Ecto neural progenitor cell (in vitro differentiated cells): ENCODE data around the gene HEATR5A.
"Not testable (repeated sequence)": the region's sequence is repeated elsewhere in the genome, so short reads cannot be mapped to it uniquely, and the experiment has no call there.

Source experiments
- DNase-seq: peaks from one replicate; pipeline ENCODE4 v3.0.0-alpha.2; 2018; ENCODE audit warnings: low spot score

The HEATR5A gene

DNA sequence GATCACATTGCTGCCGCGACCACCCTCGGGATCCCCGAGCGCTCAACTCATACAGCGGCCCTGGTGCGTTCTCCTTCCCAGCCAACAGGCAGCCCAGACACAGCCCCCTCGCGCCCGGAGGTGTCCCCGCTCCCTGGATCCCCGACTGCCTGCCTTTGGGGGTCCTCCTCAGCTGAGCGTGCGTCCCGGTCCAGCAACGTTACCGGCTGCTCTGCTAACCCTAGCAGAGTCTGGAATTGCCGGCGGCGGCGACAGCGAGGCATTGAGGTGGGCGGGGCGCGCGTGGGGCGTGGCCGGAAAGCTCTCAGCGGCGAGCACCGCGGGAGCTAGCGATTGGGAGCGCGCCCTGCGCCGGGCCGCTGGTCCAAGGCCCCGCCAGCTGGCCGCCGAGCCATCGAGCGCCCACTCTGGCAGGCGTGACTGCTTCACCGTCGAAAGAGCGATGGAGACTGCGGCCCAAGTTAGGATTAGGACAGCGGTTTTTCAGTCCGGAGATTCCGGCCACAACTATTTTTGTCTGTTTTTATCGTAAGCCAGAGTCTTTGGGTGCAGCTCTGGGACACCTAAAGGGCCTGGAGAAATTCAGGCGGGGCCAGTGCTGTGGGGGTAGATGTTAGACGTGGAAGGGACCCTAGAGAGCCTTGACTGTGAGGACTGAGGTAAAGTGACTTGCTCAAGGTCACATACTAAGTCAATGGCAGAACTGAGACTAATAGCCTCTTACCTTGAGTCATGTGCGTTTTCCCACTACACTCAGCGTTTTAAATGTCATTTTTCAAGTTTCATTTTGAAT lies at the start of gene HEATR5A:
HEATR5A (minus strand) TSS at position 232 of the 793 bp plus-strand sequence. CDS start 17,575 bp downstream, outside the sequence.
- DNase-seq, result peak; percentile 98

DNA sequence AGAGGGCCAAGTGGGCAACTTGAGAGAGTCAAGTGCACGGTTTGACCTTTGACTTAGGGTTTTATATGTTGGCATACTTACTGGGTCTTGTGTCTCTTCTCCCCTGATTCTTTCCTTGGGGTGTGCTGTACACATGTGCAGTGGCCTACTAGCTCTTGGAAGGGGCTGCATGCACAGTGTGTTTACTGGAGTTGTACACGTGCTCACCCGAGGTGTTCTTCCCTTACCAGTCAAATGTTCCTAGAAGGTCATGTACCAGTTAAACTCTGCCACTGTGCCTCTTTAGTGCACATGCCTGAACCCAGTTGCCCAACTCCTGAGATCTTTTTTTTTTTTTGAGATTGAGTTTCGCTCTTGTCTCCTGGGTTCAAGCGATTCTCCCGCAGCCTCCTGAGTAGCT lies 46.2 kb upstream of the HEATR5A start:
- no peak for DNase-seq

DNA sequence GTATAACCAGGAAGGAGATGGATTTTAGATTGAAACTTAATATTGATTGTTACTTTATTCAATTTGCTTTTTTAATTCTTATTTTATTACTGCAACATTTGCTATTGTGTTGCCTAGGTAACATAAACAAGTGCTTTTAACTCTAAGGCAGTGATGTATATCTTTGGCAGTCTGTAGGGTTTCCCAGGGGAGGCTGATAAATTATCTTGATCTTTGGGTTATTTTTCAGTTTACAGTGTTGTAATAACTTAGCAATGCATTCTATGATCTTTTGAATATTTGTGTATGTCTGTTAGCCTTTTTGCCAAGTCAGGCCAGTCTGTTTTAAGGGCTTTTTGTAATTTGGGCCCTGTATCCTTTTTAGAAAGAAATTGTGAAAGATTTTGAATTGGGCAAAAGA lies 44.8 kb upstream of the HEATR5A start:
- DNase-seq, result no peak

DNA sequence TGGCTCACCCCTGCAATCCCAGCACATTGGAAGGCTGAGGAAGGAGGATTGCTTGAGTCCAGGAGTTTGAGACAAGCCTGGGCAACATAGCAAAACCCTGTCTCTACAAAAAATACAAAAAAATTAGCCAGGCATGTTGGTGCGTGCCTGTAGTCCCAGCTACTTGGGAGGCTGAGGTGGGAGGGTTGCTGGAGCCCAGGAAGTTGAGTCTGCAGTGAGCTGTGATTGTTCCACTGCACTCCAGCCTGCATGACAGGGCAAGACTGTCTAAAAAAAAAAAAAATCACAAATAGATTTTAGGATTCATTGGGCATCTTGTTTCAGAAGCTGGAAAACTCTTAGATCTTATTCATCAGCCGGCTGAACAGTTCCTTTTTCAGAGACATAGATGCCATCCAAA lies 42.1 kb upstream of the HEATR5A start:
- not testable (repeated sequence) for DNase-seq

DNA sequence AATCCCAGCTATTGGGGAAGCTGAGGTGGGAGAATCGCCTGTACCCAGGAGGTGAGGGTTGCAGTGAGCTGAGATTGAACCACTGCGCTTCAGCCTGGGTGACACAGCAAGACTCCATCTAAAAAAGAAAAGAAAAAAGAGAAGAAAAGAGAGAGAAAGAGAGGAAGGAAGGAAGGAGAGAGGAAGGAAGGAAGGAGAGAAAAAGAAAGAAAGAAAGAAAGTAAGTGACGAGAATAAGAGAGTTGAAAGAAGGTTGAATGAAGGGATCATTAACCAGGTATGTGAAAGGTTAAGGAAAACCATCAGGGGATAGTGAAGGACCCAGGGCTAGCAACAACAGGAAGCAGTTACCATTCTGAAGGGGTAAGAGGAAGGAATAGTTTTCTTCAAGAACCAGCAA lies 41.2 kb upstream of the HEATR5A start:
- DNase-seq, result no peak

DNA sequence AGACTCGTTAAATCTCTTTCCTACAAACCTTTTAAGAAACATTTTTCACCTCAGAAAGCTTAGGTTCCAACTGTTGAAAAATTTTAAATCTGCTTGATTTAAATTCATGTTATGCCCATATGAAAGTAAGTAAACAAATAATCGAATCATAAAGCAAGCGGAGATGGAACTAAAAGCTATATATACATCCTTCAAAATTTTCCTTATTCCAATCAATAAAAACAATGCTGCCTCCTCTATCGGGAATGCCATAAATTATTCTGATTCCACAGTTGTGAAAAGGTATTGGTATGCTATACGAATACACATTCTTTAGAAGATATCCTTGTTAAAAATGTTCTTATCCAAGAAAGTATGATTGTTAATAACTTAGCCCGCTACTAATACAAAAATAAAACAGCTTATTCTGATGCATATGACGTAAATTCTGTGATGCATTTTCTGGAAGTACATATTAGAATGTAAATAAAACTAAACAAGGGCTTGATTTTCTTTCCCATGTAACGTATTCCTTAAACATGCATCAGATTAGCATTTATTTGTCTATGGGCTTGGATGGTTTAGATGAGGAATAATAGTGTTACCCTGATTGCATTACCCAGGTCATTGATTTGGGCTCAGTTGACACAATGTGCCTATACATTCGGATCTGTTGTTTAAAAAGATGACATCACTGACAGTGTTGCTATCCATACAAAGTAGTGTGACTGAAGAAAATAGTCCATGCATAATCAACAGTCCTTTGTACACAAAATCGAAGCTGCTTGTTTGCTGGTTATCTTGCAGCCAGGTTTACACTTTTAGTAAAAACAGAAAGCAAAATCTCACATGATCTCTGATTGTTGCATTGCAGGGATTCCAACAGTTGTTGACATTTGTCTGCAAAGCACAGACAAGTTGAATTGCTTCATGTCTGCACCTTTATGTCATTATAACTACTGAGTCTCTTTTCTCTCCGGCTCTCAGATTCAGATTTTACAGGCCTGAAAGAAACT lies 37.6 kb upstream of the HEATR5A start:
- no peak for DNase-seq

DNA sequence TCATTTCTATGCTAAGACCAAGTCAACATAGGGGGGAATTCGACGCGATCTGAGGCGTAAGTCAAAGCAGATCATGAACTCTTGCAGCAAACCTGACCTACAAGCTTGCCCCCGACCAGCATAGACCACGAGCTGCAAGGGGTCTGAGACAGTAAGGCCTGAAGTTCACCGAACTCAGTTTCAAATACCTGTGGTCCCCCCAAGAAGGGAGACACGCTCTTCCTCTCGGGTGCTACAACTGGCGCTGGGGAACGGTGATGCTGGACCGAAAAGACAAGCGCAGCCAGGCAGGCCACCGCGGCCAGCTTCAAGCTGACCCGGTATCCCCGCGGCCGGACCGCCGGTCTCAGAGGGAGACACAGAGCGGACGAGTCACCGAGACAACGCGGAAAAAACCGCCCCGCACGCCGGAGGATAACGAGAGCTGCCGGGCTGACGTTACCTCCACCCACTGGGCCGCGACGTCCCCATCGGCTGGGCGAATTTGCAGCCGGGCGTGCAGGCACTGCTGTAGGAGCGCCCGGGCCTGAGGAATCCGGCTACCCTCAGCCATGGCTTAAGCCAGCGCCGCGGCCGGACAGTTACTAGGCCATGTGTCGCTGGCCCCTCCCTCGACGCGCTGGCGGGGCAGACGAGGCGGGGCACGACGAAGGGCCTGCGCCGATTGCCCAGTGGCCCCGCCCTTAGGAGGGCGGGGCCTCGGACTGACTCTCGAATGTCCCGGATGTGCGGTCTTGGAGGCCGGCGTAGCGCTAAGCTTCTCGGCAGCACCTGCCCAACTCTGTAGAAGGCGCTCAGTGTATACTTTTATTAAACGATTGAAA lies 36.7 kb upstream of the HEATR5A start, which contains the start of gene DTD2:
DTD2 (minus strand) TSS at position 666 of the 824 bp plus-strand sequence; CDS start at position 553, 113 bp downstream.
- DNase-seq, result peak; percentile 95

DNA sequence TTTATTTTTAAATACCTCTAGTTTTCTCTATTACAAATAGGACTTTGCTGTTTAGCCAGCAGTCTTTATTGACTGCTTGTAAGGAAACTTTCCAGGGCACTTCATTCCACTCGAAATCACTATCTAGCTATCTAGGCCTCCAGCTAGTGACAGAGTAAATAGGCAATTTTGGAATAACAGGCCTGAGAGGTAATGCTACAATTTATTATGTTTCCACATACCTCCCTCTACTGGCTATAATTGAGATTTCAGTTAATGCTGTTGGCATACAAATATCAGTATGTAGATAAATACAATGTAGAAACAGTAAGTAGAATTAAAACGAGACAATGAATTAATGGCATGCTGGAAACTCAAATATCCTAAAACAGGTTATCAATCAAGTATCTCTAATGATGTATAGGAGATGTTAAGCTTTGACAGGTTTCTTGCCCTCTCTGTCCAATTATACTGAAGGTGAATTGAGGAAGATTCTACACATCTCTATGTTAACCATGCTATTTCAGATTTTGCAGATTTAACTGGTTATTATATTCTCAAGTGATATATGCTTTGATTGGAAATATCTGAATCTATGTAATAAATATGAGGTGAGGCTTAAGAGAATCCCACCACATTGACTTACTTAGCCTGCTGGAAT lies 29.7 kb upstream of the HEATR5A start:
- no peak for DNase-seq

DNA sequence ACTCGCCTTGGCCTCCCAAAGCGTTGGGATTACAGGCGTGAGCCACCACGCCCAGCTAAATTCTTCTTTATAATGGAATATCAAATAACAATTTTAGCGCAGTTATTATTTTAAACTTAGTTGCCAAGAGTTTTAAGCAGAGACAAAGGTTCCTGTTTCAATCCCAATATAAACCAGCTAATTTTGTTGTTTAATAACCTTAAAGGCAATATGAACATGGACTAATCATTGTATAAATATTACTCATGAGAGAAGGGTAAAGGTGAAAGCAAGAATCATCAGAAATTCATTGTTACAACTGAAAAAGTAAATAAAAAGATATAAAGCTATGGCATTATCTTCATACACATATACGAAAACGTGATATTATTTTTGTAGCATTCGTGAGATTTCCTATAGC lies 28.8 kb upstream of the HEATR5A start:
- no peak for DNase-seq

DNA sequence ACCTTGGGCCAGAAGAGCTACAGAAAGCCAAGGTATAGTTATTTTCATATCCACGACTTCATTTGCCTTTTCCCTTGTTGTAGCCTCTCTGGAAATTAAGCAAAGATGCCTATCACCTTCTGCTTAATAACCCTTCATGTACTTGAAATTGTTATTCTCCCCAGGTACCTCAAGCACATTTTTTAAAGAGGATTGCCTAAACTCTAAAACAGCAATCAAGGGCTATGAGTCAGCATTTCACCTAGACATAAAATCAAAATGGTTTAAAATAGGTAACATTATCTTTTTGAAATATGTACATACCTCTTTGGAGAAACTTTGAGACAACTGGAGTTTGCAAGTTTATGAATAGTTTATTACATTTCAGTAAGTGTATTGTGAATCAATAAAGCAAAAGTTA lies 25.4 kb upstream of the HEATR5A start:
- DNase-seq, result no peak

DNA sequence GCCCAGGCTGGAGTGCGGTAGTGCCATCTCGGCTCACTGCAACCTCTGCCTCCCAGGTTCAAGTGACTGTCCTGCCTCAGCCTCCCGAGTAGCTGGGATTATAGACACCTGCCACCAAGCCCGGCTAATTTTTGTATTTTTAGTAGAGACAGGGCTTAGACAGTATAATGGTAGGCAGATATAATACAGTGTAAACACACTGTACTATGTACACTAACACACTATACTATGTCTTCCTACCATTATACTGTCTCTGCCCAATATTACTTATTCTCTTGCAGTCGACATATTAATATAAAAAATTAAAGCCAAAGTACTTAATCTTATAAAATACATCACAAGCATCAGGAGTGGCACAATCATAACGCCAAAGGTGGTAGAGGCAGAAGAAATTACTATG lies 21.9 kb upstream of the HEATR5A start:
- DNase-seq, result no peak

DNA sequence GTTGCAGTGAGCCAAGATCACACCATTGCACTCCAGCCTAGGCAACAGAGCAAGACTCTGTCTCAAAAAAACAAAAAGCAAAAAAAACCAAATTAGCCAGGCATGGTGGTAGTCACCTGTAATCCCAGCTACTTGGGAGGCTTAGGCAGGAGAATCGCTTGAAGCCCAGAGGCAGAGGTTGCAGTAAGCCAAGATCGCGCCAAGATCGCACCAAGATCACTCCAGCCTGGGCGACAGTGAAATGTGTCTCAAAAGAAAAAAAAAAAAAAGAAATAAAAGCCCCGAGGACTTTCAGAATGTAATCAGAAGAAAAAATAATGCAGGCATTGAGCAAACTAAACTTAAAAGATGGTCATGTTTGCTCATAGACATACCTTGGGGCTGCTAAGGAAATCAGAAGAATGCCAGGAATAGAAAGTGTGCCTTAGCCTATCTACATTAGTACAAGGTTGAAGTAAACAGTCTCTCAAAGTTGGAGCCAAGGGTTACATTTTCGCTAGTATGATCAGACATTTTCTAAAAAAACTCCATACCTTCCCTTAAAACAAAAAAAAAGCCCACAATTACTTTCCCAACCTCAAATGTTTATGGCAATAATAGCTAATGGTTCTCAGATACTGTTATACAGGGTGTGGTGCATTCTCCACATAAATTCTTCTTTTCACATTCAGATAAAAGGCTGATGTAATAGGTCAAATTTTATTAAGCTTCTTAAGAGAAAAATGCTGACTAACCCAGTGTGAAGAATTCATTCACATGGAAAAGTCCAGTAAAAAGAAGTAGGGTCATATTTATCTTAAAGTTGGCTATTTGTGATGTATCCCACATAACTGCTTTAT lies 21.1 kb upstream of the HEATR5A start:
- no peak for DNase-seq

DNA sequence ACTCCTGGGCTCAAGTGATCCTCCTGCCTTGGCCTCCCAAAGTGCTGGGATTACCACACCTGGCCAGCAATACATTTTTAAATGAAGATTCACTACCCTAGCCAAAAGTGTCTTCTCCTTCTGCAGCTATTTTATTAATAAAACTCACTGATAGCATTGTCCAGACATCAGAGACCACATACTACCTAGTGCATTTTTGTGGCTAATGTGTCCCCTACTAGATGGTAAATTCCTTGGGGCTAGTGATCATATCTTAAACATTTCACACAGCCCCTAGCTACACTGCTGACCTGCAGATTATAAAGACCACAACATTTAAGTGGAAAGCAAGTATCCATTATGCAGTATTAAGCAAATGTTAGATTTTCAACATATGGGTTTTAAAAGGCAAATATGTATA lies 19.9 kb upstream of the HEATR5A start:
- no peak for DNase-seq

DNA sequence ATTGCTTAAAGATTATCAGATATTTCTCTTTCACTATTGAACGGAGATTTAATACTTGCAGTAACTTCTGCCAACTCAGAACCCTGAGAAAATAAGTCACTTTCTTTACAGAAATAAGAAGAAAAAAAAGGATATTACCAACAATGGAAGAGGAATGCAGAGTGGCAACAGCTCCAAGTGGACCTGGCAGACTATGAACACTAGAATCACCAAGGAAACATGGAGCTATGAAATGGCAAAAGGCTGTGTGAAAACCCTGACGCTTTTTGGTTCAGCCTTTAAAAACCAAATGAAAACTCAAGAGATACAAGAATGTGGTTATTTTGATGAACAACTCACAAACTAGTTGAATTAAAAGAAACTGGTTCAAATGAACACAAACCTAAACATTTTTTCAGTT lies 19.2 kb upstream of the HEATR5A start:
- no peak for DNase-seq

DNA sequence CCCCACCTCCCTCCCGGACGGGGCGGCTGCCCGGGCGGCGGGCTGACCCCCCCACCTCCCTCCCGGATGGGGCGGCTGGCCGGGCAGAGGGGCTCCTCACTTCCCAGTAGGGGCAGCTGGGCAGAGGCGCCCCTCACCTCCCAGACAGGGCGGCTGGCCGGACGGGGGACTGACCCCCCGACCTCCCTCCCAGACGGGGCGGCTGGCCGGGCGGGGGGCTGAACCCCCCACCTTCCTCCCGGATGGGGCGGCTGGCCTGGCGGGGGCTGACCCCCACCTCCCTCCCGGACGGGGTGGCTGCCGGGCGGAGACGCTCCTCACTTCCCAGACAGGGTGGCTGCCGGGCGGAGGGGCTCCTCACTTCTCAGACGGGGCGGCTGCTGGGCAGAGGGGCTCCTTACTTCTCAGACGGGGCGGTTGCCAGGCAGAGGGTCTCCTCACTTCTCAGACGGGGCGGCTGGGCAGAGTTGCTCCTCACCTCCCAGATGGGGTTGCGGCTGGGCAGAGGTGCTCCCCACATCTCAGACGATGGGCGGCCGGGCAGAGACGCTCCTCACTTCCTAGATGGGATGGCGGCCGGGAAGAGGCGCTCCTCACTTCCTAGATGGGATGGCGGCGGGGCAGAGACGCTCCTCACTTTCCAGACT lies 16.8 kb upstream of the HEATR5A start:
- DNase-seq, result not testable (repeated sequence)

DNA sequence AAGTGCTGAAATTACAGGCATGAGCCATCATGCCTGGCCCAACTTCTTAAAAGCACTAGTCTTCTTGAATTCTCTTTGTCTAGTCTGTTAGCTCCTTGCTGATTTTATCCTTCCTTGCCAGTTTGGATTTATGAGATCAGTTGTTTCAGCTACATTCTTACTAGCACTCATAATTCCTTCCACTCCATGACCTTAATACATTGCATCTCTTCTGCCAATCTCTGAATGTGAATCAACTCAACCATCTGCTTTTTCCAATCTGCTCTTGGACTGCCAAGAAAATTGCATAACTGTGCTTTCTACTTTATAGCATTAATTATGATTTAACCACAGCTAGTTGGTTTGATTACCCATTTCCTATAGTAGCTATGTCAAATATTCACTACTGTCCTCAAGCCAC lies 14.9 kb upstream of the HEATR5A start:
- no peak for DNase-seq

DNA sequence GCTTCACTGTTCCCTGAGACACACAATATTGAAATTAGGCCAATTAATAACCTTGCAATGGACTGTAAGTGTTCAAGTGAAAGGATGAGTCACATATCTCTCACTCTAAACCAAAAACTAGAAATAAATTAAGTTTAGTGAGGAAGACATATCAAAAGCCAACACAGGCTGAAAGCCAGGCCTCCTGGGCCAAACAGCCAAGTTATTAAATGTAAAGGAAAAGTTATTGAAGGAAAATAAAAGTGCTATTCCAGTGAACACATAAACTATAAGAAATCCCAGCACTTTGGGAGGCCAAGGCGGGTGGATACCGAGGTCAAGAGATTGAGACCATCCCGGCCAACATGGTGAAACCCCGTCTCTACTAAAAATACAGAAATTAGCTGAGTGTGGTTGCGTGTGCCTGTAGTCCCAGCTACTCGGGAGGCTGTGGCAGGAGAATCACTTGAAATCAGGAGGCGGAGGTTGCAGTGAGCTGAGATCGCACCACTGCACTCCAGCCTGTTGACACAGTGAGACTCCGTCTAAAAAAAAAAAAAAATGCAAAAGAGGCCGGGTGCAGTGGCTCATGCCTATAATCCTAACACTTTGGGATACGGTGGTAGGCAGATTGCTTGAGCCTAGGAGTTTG lies 10.4 kb upstream of the HEATR5A start:
- no peak for DNase-seq

DNA sequence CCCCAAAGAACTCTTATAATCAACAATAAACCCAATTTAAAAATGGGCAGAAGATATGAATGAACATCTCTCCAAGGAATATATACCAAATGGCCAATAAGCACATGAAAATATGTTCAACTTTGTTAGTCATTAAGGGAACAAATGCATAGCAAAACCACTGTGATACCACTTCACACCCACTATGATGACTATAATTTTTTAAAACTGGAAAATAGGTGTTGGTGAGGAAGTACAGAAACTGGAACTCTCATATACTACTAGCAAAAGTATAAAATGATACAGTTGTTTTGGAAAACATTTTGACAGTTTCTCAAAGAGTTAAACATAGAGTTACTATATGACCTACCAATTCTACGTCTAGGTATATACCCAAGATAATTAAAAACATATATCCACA lies 9.4 kb upstream of the HEATR5A start:
- no peak for DNase-seq

DNA sequence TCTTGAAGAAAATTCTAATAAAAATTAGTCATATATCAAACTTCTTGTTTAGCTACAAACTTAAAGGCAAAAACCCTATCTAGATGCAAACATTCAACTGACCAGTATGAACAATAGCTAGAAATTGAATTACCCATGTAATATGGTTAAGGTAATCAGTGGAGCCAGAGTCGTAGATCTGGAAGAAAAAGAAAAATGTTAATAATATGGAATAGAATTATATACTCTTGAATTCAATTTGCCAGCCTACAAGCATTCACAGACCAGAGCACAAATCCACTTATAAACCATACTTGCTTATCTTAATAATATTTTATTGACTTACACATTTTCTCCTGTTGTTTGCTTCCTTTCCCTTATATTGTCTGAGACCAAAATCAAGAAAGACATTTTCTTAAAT lies 7.7 kb upstream of the HEATR5A start:
- no peak for DNase-seq

DNA sequence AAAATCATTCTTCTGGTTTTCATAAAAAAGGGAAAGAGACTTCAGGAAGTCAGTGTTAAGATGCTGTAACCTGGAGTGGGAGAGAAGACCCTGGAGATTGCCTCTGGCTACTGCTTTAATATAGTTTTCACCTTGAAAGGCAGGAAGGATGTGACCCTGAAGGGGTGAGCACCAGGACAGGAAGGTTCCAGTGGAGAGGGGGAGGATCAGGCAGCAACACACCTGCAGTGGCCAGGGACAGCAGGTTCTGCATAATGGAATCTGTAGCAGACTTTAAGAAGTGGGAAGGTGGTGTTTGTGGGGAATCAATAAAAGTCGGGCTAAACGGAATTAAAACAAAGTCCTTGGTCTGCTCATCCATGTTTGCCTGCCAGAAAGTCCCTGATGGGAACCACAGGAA lies 6.3 kb upstream of the HEATR5A start:
- DNase-seq, result no peak
